H9 (cell line): Measurements from ENCODE around the gene TMEM269. TPM values are rescaled to one million over a fixed set of nuclear protein-coding genes. Genes with fewer than 3 reads are reported as not detected.

ENCODE experiments used
- DNase-seq: peaks from one replicate; pipeline ENCODE4 v3.0.0-alpha.2; 2017
- H2AFZ ChIP-seq: one replicate; pipeline ENCODE4 v1.6.1; 2013; ENCODE audit warnings: mild to moderate bottlenecking, low read length, control low read depth, moderate library complexity
- H2AK5ac ChIP-seq: 2 replicates; pipeline ENCODE4 v1.6.1; 2013; ENCODE audit warnings: low read length, control low read depth, mixed read lengths; ENCODE audit not compliant: insufficient read length
- H2BK120ac ChIP-seq: one replicate; pipeline ENCODE4 v1.6.1; 2013; ENCODE audit warnings: low read depth, mild to moderate bottlenecking, low read length, control low read depth, inconsistent platforms; ENCODE audit not compliant: poor library complexity, severe bottlenecking
- H2BK12ac ChIP-seq: 2 replicates; pipeline ENCODE4 v1.6.1; 2013; ENCODE audit warnings: low read length, control low read depth, mixed read lengths, low read depth; ENCODE audit not compliant: insufficient read length
- H2BK15ac ChIP-seq: 2 replicates; pipeline ENCODE4 v1.6.1; 2013; ENCODE audit warnings: low read depth, low read length, control low read depth
- H2BK20ac ChIP-seq: one replicate; pipeline ENCODE4 v1.6.1; 2013; ENCODE audit warnings: low read depth, mild to moderate bottlenecking, low read length, control low read depth, inconsistent platforms; ENCODE audit not compliant: poor library complexity, severe bottlenecking
- H2BK5ac ChIP-seq: 2 replicates; pipeline ENCODE4 v1.6.1; 2013; ENCODE audit warnings: low read length, control low read depth, mixed read lengths; ENCODE audit not compliant: insufficient read length
- H3K14ac ChIP-seq: 2 replicates; pipeline ENCODE4 v1.6.1; 2013; ENCODE audit warnings: low read length, control low read depth; ENCODE audit not compliant: insufficient read depth
- H3K18ac ChIP-seq: 2 replicates; pipeline ENCODE4 v1.6.1; 2013; ENCODE audit warnings: low read depth, mild to moderate bottlenecking, mixed read lengths, low read length, control low read depth; ENCODE audit not compliant: insufficient read length
- H3K23ac ChIP-seq: 2 replicates; pipeline ENCODE4 v1.6.1; 2013; ENCODE audit warnings: low read length, control low read depth, mixed read lengths, low read depth; ENCODE audit not compliant: insufficient read length
- H3K23me2 ChIP-seq: 2 replicates; pipeline ENCODE4 v1.6.1; 2013; ENCODE audit warnings: low read depth, mild to moderate bottlenecking, mixed read lengths, low read length, control low read depth; ENCODE audit not compliant: insufficient read length, poor library complexity, severe bottlenecking
- H3K27ac ChIP-seq: 2 replicates; pipeline ENCODE4 v1.5.1; 2013; ENCODE audit warnings: low read length, control low read depth, mixed read lengths, low read depth; ENCODE audit not compliant: insufficient read length
- H3K27me3 ChIP-seq: 2 replicates; pipeline ENCODE4 v1.6.1; 2013; ENCODE audit warnings: low read length, control low read depth, inconsistent platforms; ENCODE audit not compliant: insufficient read depth
- H3K4ac ChIP-seq: 2 replicates; pipeline ENCODE4 v1.6.1; 2013; ENCODE audit warnings: low read depth, mild to moderate bottlenecking, control low read depth, inconsistent platforms, low read length, moderate library complexity
- H3K4me1 ChIP-seq: 2 replicates; pipeline ENCODE4 v1.6.1; 2013; ENCODE audit warnings: low read length, control low read depth, inconsistent platforms; ENCODE audit not compliant: insufficient read depth
- H3K4me2 ChIP-seq: 2 replicates; pipeline ENCODE4 v1.6.1; 2013; ENCODE audit warnings: low read length, control low read depth, mixed read lengths; ENCODE audit not compliant: insufficient read length, insufficient read depth
- H3K56ac ChIP-seq: 2 replicates; pipeline ENCODE4 v1.6.1; 2013; ENCODE audit warnings: low read depth, mild to moderate bottlenecking, mixed read lengths, low read length, control low read depth; ENCODE audit not compliant: insufficient read length
- H3K79me1 ChIP-seq: 2 replicates; pipeline ENCODE4 v1.6.1; 2013; ENCODE audit warnings: low read depth, mild to moderate bottlenecking, moderate library complexity, low read length, control low read depth, inconsistent platforms; ENCODE audit not compliant: insufficient read depth, poor library complexity, severe bottlenecking
- H3K79me2 ChIP-seq: 2 replicates; pipeline ENCODE4 v1.6.1; 2013; ENCODE audit warnings: low read length, control low read depth, inconsistent platforms; ENCODE audit not compliant: insufficient read depth
- H3K9ac ChIP-seq: 2 replicates; pipeline ENCODE4 v1.6.1; 2013; ENCODE audit warnings: low read length, control low read depth, mixed read lengths; ENCODE audit not compliant: insufficient read length; ENCODE audit errors: extremely low read depth
- H3K9me3 ChIP-seq: one replicate; pipeline ENCODE4 v1.6.1; 2013; ENCODE audit warnings: low read depth, low read length, inconsistent platforms; ENCODE audit not compliant: control insufficient read depth
- H3T11ph ChIP-seq: one replicate; pipeline ENCODE4 v1.6.1; 2013; ENCODE audit warnings: mild to moderate bottlenecking, low read length, control low read depth, inconsistent platforms
- H4K20me1 ChIP-seq: one replicate; pipeline ENCODE4 v1.6.1; 2013; ENCODE audit not compliant: control insufficient read depth, insufficient read length, insufficient read depth
- H4K5ac ChIP-seq: 2 replicates; pipeline ENCODE4 v1.6.1; 2013; ENCODE audit warnings: low read depth, mild to moderate bottlenecking, mixed read lengths, low read length, control low read depth; ENCODE audit not compliant: insufficient read length
- H4K8ac ChIP-seq: replicated peaks from 2 replicates; pipeline ENCODE4 v1.6.1; 2013; ENCODE audit warnings: low read length, control low read depth, mixed read lengths, low read depth; ENCODE audit not compliant: insufficient read length
- H4K91ac ChIP-seq: 2 replicates; pipeline ENCODE4 v1.6.1; 2013; ENCODE audit warnings: low read depth, mild to moderate bottlenecking, moderate library complexity, mixed read lengths, low read length, control low read depth; ENCODE audit not compliant: insufficient read length
- H3K27ac Mint-ChIP-seq, 3 experiments: 2 replicates in 2 of 3; 3 replicates in 1 of 3; pipeline ENCODE4 v1.8.0; 2020 to 2021; ENCODE audit warnings: mixed read lengths in 3 of 3, mild to moderate bottlenecking in 1 of 3, moderate library complexity in 1 of 3
- H3K27me3 Mint-ChIP-seq: 2 replicates; pipeline ENCODE4 v1.8.0; 2021; ENCODE audit warnings: low read depth, mild to moderate bottlenecking, moderate library complexity, mixed read lengths
- H3K36me3 Mint-ChIP-seq, 3 experiments: 2 replicates in 2 of 3; 3 replicates in 1 of 3; pipeline ENCODE4 v1.8.0; 2020 to 2021; ENCODE audit warnings: low read depth in 3 of 3, mixed read lengths in 3 of 3; ENCODE audit not compliant: insufficient read depth in 1 of 3
- H3K4me1 Mint-ChIP-seq, 2 experiments: 2 replicates each; pipeline ENCODE4 v1.8.0; 2020; ENCODE audit warnings: mixed read lengths in 2 of 2
- H3K4me3 Mint-ChIP-seq, 2 experiments: 2 replicates in 1 of 2; 3 replicates in 1 of 2; pipeline ENCODE4 v1.8.0; 2020 to 2021; ENCODE audit warnings: mild to moderate bottlenecking in 2 of 2, mixed read lengths in 2 of 2, moderate library complexity in 1 of 2
- H3K9me3 Mint-ChIP-seq, 2 experiments: 2 replicates in 1 of 2; 3 replicates in 1 of 2; pipeline ENCODE4 v1.8.0; 2020; ENCODE audit warnings: mild to moderate bottlenecking in 2 of 2, mixed read lengths in 2 of 2, moderate library complexity in 1 of 2
- CTCF ChIP-seq: fragments of 200-600 bp; sonication (generic); conservative IDR thresholded peaks from 3 replicates; pipeline ENCODE4 v1.8.0; 2021; ENCODE audit warnings: antibody characterized with exemption, mild to moderate bottlenecking
- WGBS: extraction: QIAGEN DNeasy Blood & Tissue Kit; methylation state at CpG from one replicate; pipeline ENCODE4 v1.1.7; 2013; ENCODE audit warnings: missing lambda C conversion rate, low lambda C conversion rate, mixed read lengths; ENCODE audit not compliant: insufficient read length; ENCODE audit errors: extremely low coverage; 5-methylcytosine and 5-hydroxymethylcytosine counted together
- total RNA-seq: library from RNA; stranded (reverse); gene quantifications from 2 replicates; pipeline ENCODE4 v1.2.1, GENCODE V29; 2021

Gene TMEM269
- total RNA-seq, 1 experiment from 2014 or later, result 0.17 TPM

GRCh38 chr1:42797414-42797813, 12.6 kb downstream of the TMEM269 start:
- H3K23ac ChIP-seq, result no peak overlapping the region
- no peaks in the 10 kb centered on the region for H4K20me1 ChIP-seq
- no peak overlapping the region for H2BK20ac ChIP-seq
- no peak overlapping the region for H2BK12ac ChIP-seq
- Mint-ChIP-seq H3K36me3 (no peaks in the 10 kb centered on the region), H3K9me3 (no peaks in the 10 kb centered on the region), H3K27ac (no peak overlapping the region), H3K4me3 (no peak overlapping the region), H3K4me1 (no peaks in the 10 kb centered on the region), H3K27me3 (no peaks in the 10 kb centered on the region; the same call in 1 of the 2 replicates)
- H3K27me3 ChIP-seq, result no peaks in the 10 kb centered on the region
- no peaks in the 10 kb centered on the region for H3K23me2 ChIP-seq
- no peak overlapping the region for H2AK5ac ChIP-seq
- no peak overlapping the region for H3K18ac ChIP-seq
- H3K9ac ChIP-seq, result no peak overlapping the region
- H3K79me1 ChIP-seq, result no peaks in the 10 kb centered on the region
- H2BK5ac ChIP-seq, result no peak overlapping the region
- H3K14ac ChIP-seq, result no peak overlapping the region
- no peak overlapping the region for H3T11ph ChIP-seq
- no peaks in the 10 kb centered on the region for H3K9me3 ChIP-seq
- H3K4ac ChIP-seq, result no peak overlapping the region
- H3K27ac ChIP-seq, result no peak overlapping the region
- no peaks in the 10 kb centered on the region for H3K4me1 ChIP-seq
- H3K56ac ChIP-seq, result no peak overlapping the region
- WGBS, result no CpG with 5 or more reads among the region's 3 CpGs
- H2BK120ac ChIP-seq, result no peak overlapping the region
- H2BK15ac ChIP-seq, result no peak overlapping the region
- no peak for DNase-seq
- no peak overlapping the region for H4K8ac ChIP-seq
- no peak overlapping the region for H4K91ac ChIP-seq
- H4K5ac ChIP-seq, result no peak overlapping the region
- TF ChIP-seq CTCF, result no peak
- no peak overlapping the region for H3K4me2 ChIP-seq
- no peaks in the 10 kb centered on the region for H3K79me2 ChIP-seq
- H2AFZ ChIP-seq, result no peak overlapping the region
